ENCODE data around the gene PITX2. TPM values are rescaled to one million over a fixed set of nuclear protein-coding genes. Genes with fewer than 3 reads are reported as not detected.

Gene PITX2
- total RNA-seq, 1 donor from 2014 or later = not detected

- DNase-seq (ENCODE audit: extremely low spot score, unreplicated experiment) = no peak
- Mint-ChIP-seq H3K4me1 (ENCODE audit: unreplicated experiment) (peaks cover 26% of the 10 kb centered on the region), H3K4me3 (ENCODE audit: unreplicated experiment) (no peak overlapping the region)
Measured at GRCh38 chr4:110625576-110626257, 2.8 kb upstream of the PITX2 start.

GRCh38 chr4:110624904-110625494 is 2.1 kb upstream of the PITX2 start:
- no peak overlapping the region for H3K27ac Mint-ChIP-seq (ENCODE audit: unreplicated experiment)
- H3K27me3 Mint-ChIP-seq (ENCODE audit: unreplicated experiment) = peaks cover 99% of the 10 kb centered on the region
- DNase-seq (ENCODE audit: extremely low spot score, unreplicated experiment) = no peak
- no peaks in the 10 kb centered on the region for H3K9me3 Mint-ChIP-seq (ENCODE audit: unreplicated experiment)
- H3K4me1 Mint-ChIP-seq (ENCODE audit: unreplicated experiment) = peaks cover 29% of the 10 kb centered on the region
- peaks cover 1% of the 10 kb centered on the region for H3K36me3 Mint-ChIP-seq (ENCODE audit: unreplicated experiment)
- no peak overlapping the region for H3K4me3 Mint-ChIP-seq (ENCODE audit: unreplicated experiment)
- no peak for TF ChIP-seq CTCF (IDR thresholded peaks at IDR 0.05)

More at GRCh38 chr4:110625576-110626257, 2.8 kb upstream of the PITX2 start:
- H3K27me3 Mint-ChIP-seq (ENCODE audit: unreplicated experiment) = peaks cover 99% of the 10 kb centered on the region
- no peaks in the 10 kb centered on the region for H3K36me3 Mint-ChIP-seq (ENCODE audit: unreplicated experiment)
- TF ChIP-seq CTCF (IDR thresholded peaks at IDR 0.05) = no peak
- no peak overlapping the region for H3K27ac Mint-ChIP-seq (ENCODE audit: unreplicated experiment)
- H3K9me3 Mint-ChIP-seq (ENCODE audit: unreplicated experiment) = no peaks in the 10 kb centered on the region

GRCh38 chr4:110624398-110624780 is 1.5 kb upstream of the PITX2 start:
- H3K27ac Mint-ChIP-seq (ENCODE audit: unreplicated experiment) = no peak overlapping the region
- H3K36me3 Mint-ChIP-seq (ENCODE audit: unreplicated experiment) = peaks cover 3% of the 10 kb centered on the region
- H3K9me3 Mint-ChIP-seq (ENCODE audit: unreplicated experiment) = no peaks in the 10 kb centered on the region
- no peak for TF ChIP-seq CTCF (IDR thresholded peaks at IDR 0.05)
- no peak overlapping the region for H3K4me3 Mint-ChIP-seq (ENCODE audit: unreplicated experiment)
- DNase-seq (ENCODE audit: extremely low spot score, unreplicated experiment) = no peak
- peaks cover 99% of the 10 kb centered on the region for H3K27me3 Mint-ChIP-seq (ENCODE audit: unreplicated experiment)
- peaks cover 34% of the 10 kb centered on the region for H3K4me1 Mint-ChIP-seq (ENCODE audit: unreplicated experiment)

GRCh38 chr4:110623718-110624397 is 981 bp upstream of the PITX2 start:
- H3K9me3 Mint-ChIP-seq (ENCODE audit: unreplicated experiment) = no peaks in the 10 kb centered on the region

More at GRCh38 chr4:110623718-110624397, 981 bp upstream of the PITX2 start:
- no peak overlapping the region for H3K27ac Mint-ChIP-seq (ENCODE audit: unreplicated experiment)
- no peak for DNase-seq (ENCODE audit: extremely low spot score, unreplicated experiment)
- peaks cover 99% of the 10 kb centered on the region for H3K27me3 Mint-ChIP-seq (ENCODE audit: unreplicated experiment)
- H3K36me3 Mint-ChIP-seq (ENCODE audit: unreplicated experiment) = peaks cover 3% of the 10 kb centered on the region
- no peak overlapping the region for H3K4me3 Mint-ChIP-seq (ENCODE audit: unreplicated experiment)
- peaks cover 32% of the 10 kb centered on the region for H3K4me1 Mint-ChIP-seq (ENCODE audit: unreplicated experiment)
- TF ChIP-seq CTCF (IDR thresholded peaks at IDR 0.05) = no peak

Data from osteocyte (in vitro differentiated cells).